ENCODE results near the gene ZBTB7C. TPM values are rescaled to one million over a fixed set of nuclear protein-coding genes. Genes with fewer than 3 reads are reported as not detected.

Gene ZBTB7C
- total and polyA plus RNA-seq, 10 of the 15 experiments (the other 5 are each of a cell fraction or from before 2014, with no cell fraction given) = under 0.01 to 0.08 (median 0.01) TPM; not detected in 7

- no peaks in the 10 kb centered on the region for H3K79me2 ChIP-seq (ENCODE audit: control insufficient read depth, insufficient read depth, low read length)
- ATAC-seq (no peak), FAIRE-seq (no peak), DNase-seq (ENCODE audit: low read depth, low spot score) (no peak)
- no peaks in the 10 kb centered on the region for H4K20me1 ChIP-seq (ENCODE audit: control insufficient read depth, insufficient read depth)
- no TSS peak for BruUV-seq (replicated peaks)
- peaks cover 0 to 3% of the 10 kb centered on the region in 2 experiments; a peak in 2 of 4 replicates for H3K27me3 ChIP-seq (replicated peaks in 1 of 2; ENCODE audit: control insufficient read depth in 2 of 2, insufficient read depth in 2 of 2, low read length in 1 of 2)
- ChIA-PET CTCF (no interaction called here), POLR2A (no interaction called here), SMC1A (ENCODE audit: uncharacterized antibody, unreplicated experiment) (no interaction called here), RAD21 (ENCODE audit: unreplicated experiment) (no interaction called here)
- H2AFZ ChIP-seq (ENCODE audit: control insufficient read depth, low read depth, low read length) = no peak overlapping the region
- no peak overlapping the region for H3K4me3 ChIP-seq
- no peak overlapping the region for H3K9ac ChIP-seq (ENCODE audit: control insufficient read depth, insufficient read depth, low read length)
- intact Hi-C loops (cut with micrococcal nuclease; ENCODE audit: unreplicated experiment) = no loop called here
- in situ Hi-C loops (cut with MboI) = no loop called here
- no peak for TF ChIP-seq SP1 (IDR thresholded peaks at IDR 0.05; ENCODE audit: low read depth, low read length)
- H3K4me2 ChIP-seq (ENCODE audit: control insufficient read depth, insufficient read depth) = no peak overlapping the region
- 44% methylated on average over 15 of the region's 15 CpGs for WGBS (ENCODE audit: insufficient coverage, insufficient replicate concordance, low lambda C conversion rate, missing lambda C conversion rate)
- H3K9me3 ChIP-seq (replicated peaks; ENCODE audit: control insufficient read depth, insufficient read depth, low read length) = no peaks in the 10 kb centered on the region
- H3K4me1 ChIP-seq (ENCODE audit: control insufficient read depth, insufficient read depth, low read length) = no peaks in the 10 kb centered on the region
- no peak overlapping the region for H3K27ac ChIP-seq (ENCODE audit: control insufficient read depth, insufficient read depth)
- H3K36me3 ChIP-seq (ENCODE audit: control insufficient read depth in 2 of 2, insufficient read depth in 2 of 2, low read length in 1 of 2) = no peaks in the 10 kb centered on the region
Measured at GRCh38 chr18:48217258-48218250, 191.6 kb downstream of the ZBTB7C start.

- ChIA-PET SMC1A (ENCODE audit: uncharacterized antibody, unreplicated experiment) (no interaction called here), CTCF (no interaction called here), POLR2A (no interaction called here), RAD21 (ENCODE audit: unreplicated experiment) (no interaction called here)
- no peak for ATAC-seq
- DNase-seq (ENCODE audit: low read depth, low spot score) = no peak
- no TSS peak for BruUV-seq (replicated peaks)
- Histone ChIP-seq H3K4me1 (ENCODE audit: control insufficient read depth, insufficient read depth, low read length) (no peaks in the 10 kb centered on the region), H3K4me3 (no peak overlapping the region), H3K27me3 (replicated peaks in 1 of 2; ENCODE audit: control insufficient read depth in 2 of 2, insufficient read depth in 2 of 2, low read length in 1 of 2) (peaks cover 0 to 3% of the 10 kb centered on the region in 2 experiments; a peak in 2 of 4 replicates), H3K27ac (ENCODE audit: control insufficient read depth, insufficient read depth) (no peak overlapping the region), H3K9me3 (replicated peaks; ENCODE audit: control insufficient read depth, insufficient read depth, low read length) (no peaks in the 10 kb centered on the region), H2AFZ (ENCODE audit: control insufficient read depth, low read depth, low read length) (no peak overlapping the region), H3K36me3 (ENCODE audit: control insufficient read depth in 2 of 2, insufficient read depth in 2 of 2, low read length in 1 of 2) (no peaks in the 10 kb centered on the region), H3K79me2 (ENCODE audit: control insufficient read depth, insufficient read depth, low read length) (no peaks in the 10 kb centered on the region), H3K4me2 (ENCODE audit: control insufficient read depth, insufficient read depth) (no peak overlapping the region), H4K20me1 (ENCODE audit: control insufficient read depth, insufficient read depth) (no peaks in the 10 kb centered on the region), H3K9ac (ENCODE audit: control insufficient read depth, insufficient read depth, low read length) (no peak overlapping the region)
- no peak for TF ChIP-seq ZNF24 (IDR thresholded peaks at IDR 0.05)
- TF ChIP-seq TAF1 (IDR thresholded peaks at IDR 0.05; ENCODE audit: borderline replicate concordance, low read depth, low read length) = no peak
- in situ Hi-C loops (cut with MboI) (no loop called here), intact Hi-C loops (cut with micrococcal nuclease; ENCODE audit: unreplicated experiment) (no loop called here)
- FAIRE-seq = no peak
- WGBS (ENCODE audit: insufficient coverage, insufficient replicate concordance, low lambda C conversion rate, missing lambda C conversion rate) = 36% methylated on average over 9 of the region's 9 CpGs
Measured at GRCh38 chr18:48216639-48217257, 192.4 kb downstream of the ZBTB7C start.

Data from GM12878 (cell line).